GM11168 (cell line): ENCODE data around the gene KCNQ1OT1.

ENCODE experiments used
- in situ Hi-C: fragments of 300-500 bp; cut with MboI; formaldehyde crosslinking; loops from one replicate; pipeline ENCODE4 v1.12.0; 2022; ENCODE audit warnings: low sequenced_read_pairs; ENCODE audit not compliant: unreplicated experiment

Gene KCNQ1OT1

DNA sequence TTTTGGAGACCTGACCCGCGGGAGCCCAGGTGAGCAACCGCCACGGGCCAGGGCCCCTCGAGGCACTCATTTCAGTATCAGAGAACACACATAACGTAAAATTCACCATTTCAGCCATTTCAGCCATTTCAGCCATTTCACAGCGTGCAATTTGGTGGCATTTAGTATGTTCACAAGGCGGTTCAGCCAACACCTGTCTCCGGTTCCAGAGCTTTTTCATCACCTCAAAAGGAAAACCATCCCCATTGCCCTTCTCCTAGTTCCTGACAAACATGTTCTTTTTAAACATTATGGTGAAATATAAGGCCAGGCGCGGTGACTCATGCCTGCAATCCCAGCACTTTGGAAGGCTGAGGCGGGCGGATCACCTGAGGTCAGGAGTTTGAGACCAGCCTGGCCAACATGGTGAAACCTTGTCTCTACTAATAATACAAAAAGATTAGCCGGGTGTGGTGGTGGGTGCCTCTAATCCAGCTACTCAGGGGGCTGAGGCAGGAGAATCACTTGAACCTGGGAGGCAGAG lies 135.7 kb downstream of the KCNQ1OT1 start:
- in situ Hi-C loops = no loop called here

DNA sequence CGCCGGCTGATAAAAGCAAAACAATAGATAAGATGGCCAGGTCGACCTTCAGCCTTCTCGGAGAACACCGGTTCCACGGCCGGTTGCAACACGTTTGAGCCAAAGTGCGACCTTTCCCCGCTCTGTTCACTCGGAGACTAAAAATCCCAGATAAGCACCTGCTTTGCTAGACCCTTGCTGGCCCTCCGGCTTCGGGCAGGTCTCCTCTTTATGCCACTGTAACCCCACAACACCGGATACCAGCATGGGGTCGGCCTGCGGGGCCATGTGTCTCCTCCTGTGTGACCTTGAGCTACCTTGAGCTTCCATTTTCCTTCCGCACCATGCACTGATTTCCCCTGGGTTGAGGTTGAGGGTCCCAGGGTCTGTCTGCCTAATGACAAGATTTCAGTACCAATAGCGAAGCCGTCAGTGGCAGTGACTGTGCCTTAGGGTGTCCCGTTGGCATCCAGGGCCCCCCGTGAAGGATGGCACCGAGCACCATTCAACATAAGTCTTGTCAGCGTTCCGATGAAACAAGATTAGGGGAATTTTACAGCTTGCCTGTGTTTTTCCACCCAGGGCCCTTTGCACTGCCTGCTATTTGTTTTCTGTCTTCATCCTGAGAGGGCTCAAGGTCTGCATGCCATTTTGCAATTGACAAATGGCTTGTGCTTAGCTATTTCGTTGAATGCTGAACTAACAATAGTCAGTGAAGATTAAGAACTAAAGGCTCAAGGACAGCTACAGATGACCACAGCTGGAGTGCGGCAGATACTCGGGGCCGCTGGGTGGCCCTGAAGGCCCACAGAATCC lies 136.4 kb downstream of the KCNQ1OT1 start:
- in situ Hi-C loops = no loop called here

DNA sequence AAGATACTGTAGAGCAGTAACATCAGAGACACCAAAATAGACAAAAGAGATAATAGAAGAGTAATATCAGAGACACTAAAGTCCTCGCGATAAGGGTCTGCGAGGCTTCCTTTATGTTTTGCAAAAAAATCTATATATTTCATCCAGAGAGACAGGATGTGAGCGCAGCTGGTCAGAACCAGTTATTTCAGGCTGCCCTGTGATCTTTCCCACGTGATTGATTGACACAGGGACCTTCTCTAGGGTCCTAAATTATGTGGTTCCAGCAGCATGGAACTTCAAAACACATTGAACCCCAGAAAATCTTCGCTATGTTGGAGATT lies 136.9 kb downstream of the KCNQ1OT1 start:
- in situ Hi-C loops = no loop called here

DNA sequence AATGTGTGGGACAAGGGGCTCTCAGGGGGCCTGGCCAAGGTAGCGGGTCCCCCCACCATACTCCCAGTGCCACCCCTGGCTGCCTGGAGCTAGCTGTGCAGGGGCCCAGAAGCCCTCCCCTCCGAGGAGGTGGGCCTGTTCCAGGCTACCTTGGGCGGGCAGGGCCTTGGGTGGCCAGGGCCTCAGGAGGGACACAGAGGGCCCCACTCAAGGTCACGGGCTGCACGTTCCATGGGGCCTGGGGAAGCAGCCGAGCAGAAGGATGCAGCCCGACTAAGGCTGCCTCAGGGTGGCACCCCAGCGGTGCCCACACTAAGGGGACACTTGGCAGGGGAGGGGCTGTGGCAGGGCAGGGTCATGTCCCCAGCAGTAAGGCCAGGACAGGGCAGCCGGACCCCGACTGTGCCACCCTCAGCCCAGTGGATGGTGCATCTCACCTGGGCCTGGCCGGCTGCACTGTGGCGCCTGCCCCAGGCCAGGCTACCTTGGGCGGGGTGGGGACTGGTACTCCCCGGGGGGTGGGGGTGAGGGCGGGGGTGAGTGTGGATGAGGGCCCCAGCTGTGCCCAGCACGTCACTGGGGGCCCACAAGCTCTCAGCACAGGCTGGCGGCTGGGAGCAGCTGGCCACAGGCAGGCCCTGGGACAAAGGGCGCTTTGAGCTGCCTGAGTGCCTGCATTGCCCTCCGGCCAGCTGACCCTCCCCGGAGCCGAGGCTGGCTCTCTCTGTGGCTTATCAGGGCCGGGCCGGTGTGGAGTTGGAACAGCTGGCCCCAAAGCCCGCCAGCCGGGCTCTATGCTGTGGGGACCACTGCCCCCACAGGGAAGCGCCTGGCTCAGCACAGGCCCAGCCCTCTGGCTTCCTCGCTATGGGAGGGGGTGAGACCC lies 137.9 kb downstream of the KCNQ1OT1 start:
- in situ Hi-C loops = no loop called here

DNA sequence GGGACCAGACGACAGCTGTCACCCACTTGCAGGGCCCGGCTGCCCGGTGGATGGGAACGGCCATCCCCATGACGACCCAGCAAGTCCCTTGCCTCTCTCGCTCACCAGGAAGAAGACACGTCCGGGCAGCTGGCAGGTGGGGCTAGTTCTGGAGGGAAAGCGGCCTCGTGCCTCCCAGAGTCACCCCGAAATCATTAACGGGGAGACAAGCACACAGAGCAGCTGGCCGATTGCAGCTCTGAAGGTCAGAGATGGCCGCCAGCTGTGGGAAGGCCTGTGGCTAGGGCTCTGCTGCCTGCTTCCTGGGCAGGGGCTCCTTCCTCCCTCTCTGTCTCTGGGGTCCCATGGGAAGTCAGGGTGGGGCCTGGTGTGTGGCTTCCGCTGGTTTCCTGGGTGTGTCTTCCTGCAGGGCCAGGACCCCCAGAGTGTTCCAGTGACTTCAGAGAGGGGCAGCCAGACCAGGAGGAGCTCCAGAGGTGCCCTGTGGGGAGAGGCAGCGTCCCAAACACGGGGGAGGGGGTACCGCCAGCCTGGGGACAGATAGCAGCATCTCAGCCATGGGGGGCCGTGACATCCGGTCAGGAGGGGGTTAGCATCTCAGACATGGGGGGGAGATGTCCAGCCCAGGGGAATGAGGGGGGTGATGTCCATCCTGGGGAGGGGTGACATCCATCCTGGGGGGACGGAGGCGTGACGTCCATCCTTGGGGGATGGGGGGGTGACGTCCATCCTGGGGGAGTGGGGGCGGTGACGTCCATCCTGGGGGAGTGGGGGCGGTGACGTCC lies 140.1 kb downstream of the KCNQ1OT1 start:
- in situ Hi-C loops = no loop called here

DNA sequence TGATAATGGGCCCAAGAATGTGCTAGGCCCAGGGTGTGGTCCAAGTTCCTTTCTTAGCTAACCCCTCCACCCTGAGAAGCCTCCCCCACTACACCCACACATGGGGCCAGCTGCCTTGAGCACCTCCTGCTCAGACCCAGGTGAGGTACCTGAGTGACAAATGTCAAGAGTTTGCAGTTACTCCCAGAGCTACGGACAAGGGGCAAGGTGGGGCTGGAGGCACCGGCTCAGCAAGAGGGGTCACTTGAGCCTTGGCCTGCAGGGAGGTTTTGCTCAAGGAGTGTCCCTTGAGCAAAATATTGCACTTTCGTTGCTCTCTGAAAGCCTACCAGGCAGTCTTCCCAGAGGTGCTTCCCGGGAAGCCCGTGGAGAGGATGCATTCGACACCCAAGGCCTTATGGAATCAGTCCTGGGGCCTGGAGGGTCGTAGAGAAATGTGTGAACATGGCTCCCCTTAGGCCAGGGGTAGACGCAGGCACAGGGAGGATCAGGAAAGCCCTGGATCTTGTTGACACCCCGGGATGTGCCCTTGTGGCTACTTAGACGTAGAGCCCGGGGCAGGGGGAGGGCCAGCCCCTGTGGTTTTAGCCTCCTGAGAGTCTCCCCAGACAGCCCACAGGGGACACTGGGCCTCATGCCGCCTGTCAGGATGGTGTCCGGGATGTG lies 140.8 kb downstream of the KCNQ1OT1 start:
- in situ Hi-C loops = no loop called here

DNA sequence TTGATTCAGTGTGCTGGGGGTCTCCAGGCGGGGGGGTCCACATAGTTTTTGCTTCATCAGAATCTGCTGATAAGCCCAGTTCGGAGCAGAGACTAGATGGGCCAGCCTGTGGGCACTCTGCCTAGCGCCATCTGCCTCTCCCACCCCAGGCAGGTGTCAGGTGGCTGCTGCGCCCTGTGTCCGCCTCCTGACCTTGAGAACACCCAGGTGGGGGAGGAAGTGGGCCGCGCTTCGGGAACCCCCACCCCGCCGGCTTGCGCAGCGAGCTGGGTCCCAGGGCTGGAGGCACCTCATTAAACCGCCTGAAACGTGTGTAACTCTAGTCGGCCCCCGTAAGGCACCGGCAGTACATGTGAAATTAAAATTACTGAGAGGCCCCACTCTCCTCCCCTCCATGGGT lies 141.4 kb downstream of the KCNQ1OT1 start:
- in situ Hi-C loops = no loop called here
